ENCODE results near the gene FMN1.

The FMN1 gene

GRCh38 chr15:32736701-32737061 is 457.8 kb downstream of the FMN1 start:
- H4K20me1 ChIP-seq = no peaks in the 10 kb centered on the region
- no peaks in the 10 kb centered on the region for H3K36me3 ChIP-seq
- no peak for TF ChIP-seq Cebpa-rat (IDR thresholded peaks at IDR 0.05)
- H3K4me3 ChIP-seq = no peak overlapping the region
- peaks cover 8 to 22% (median 19%) of the 10 kb centered on the region in 11 experiments; a peak in 18 of 22 replicates for H3K9me3 ChIP-seq (replicated peaks in 1 of 11)
- no peak overlapping the region for H3K9ac ChIP-seq
- no peaks in the 10 kb centered on the region for H3K4me1 ChIP-seq
- no peaks in the 10 kb centered on the region for H3K27me3 ChIP-seq
- no peak overlapping the region for H3K27ac ChIP-seq
- H3K4me2 ChIP-seq = no peak overlapping the region

GRCh38 chr15:32735989-32736700 is 458.4 kb downstream of the FMN1 start:
- no peak overlapping the region for H3K4me2 ChIP-seq
- H3K27me3 ChIP-seq = no peaks in the 10 kb centered on the region
- TF ChIP-seq Cebpa-rat (IDR thresholded peaks at IDR 0.05) = no peak
- H3K4me1 ChIP-seq = no peaks in the 10 kb centered on the region
- H3K4me3 ChIP-seq = no peak overlapping the region
- H3K9me3 ChIP-seq (replicated peaks in 1 of 11) = peaks cover 5 to 17% (median 14%) of the 10 kb centered on the region in 11 experiments; a peak in 17 of 22 replicates
- H4K20me1 ChIP-seq = no peaks in the 10 kb centered on the region
- H3K27ac ChIP-seq = no peak overlapping the region
- no peaks in the 10 kb centered on the region for H3K36me3 ChIP-seq
- H3K9ac ChIP-seq = no peak overlapping the region

- no peaks in the 10 kb centered on the region for H3K27me3 ChIP-seq
- H3K4me1 ChIP-seq = no peaks in the 10 kb centered on the region
- H3K27ac ChIP-seq = no peak overlapping the region
- H3K4me2 ChIP-seq = no peak overlapping the region
- H3K9ac ChIP-seq = no peak overlapping the region
- no peak for TF ChIP-seq Cebpa-rat (IDR thresholded peaks at IDR 0.05)
- H3K4me3 ChIP-seq = no peak overlapping the region
- H4K20me1 ChIP-seq = no peaks in the 10 kb centered on the region
- no peaks in the 10 kb centered on the region for H3K36me3 ChIP-seq
- H3K9me3 ChIP-seq (replicated peaks in 1 of 11) = peaks cover 0 to 6% (median 4%) of the 10 kb centered on the region in 11 experiments; a peak in 10 of 22 replicates
Observed at GRCh38 chr15:32733281-32733680, 461.2 kb downstream of the FMN1 start.

GRCh38 chr15:32732574-32733157 is 461.8 kb downstream of the FMN1 start:
- Histone ChIP-seq H3K36me3 (no peaks in the 10 kb centered on the region), H3K4me3 (no peak overlapping the region), H3K9ac (no peak overlapping the region), H3K4me2 (no peak overlapping the region), H3K27ac (no peak overlapping the region), H3K9me3 (replicated peaks in 1 of 11) (peaks cover 0 to 12% (median 9%) of the 10 kb centered on the region in 11 experiments; a peak in 10 of 22 replicates), H3K4me1 (no peaks in the 10 kb centered on the region), H3K27me3 (no peaks in the 10 kb centered on the region), H4K20me1 (no peaks in the 10 kb centered on the region)
- TF ChIP-seq Cebpa-rat (IDR thresholded peaks at IDR 0.05) = no peak

GRCh38 chr15:32730677-32731654 is 463.5 kb downstream of the FMN1 start:
- Histone ChIP-seq H4K20me1 (no peaks in the 10 kb centered on the region), H3K4me3 (no peak overlapping the region), H3K4me2 (no peak overlapping the region), H3K9ac (no peak overlapping the region), H3K9me3 (replicated peaks in 1 of 11) (peaks cover 4 to 17% (median 10%) of the 10 kb centered on the region in 11 experiments; a peak in 11 of 22 replicates), H3K4me1 (no peaks in the 10 kb centered on the region), H3K27ac (no peak overlapping the region), H3K27me3 (no peaks in the 10 kb centered on the region), H3K36me3 (no peaks in the 10 kb centered on the region)
- no peak for TF ChIP-seq Cebpa-rat (IDR thresholded peaks at IDR 0.05)

GRCh38 chr15:32729700-32730395 is 464.7 kb downstream of the FMN1 start:
- Histone ChIP-seq H3K4me1 (no peaks in the 10 kb centered on the region), H3K27ac (no peak overlapping the region), H3K27me3 (no peaks in the 10 kb centered on the region), H3K4me2 (no peak overlapping the region), H3K9ac (no peak overlapping the region), H3K9me3 (replicated peaks in 1 of 11) (peaks cover 5 to 19% (median 10%) of the 10 kb centered on the region in 11 experiments; a peak in 11 of 22 replicates), H4K20me1 (no peaks in the 10 kb centered on the region), H3K4me3 (no peak overlapping the region), H3K36me3 (no peaks in the 10 kb centered on the region)
- TF ChIP-seq Cebpa-rat (IDR thresholded peaks at IDR 0.05) = no peak

- H3K9me3 ChIP-seq (replicated peaks in 1 of 11) = peaks cover 4 to 13% (median 7%) of the 10 kb centered on the region in 11 experiments; a peak in 11 of 22 replicates
- H4K20me1 ChIP-seq = peaks cover 0 to 20% (median 12%) of the 10 kb centered on the region in 11 experiments; a peak in 16 of 22 replicates
- no peaks in the 10 kb centered on the region for H3K36me3 ChIP-seq
- TF ChIP-seq Cebpa-rat (IDR thresholded peaks at IDR 0.05) = no peak
- H3K9ac ChIP-seq = no peak overlapping the region
- H3K27ac ChIP-seq = no peak overlapping the region
- H3K27me3 ChIP-seq = peaks cover 42 to 54% (median 45%) of the 10 kb centered on the region in 11 experiments
- H3K4me1 ChIP-seq = peaks cover 9 to 11% (median 10%) of the 10 kb centered on the region in 10 experiments; a peak in 19 of 20 replicates
- no peak overlapping the region for H3K4me3 ChIP-seq
- no peak overlapping the region for H3K4me2 ChIP-seq
Observed at GRCh38 chr15:32723171-32723948, 471.2 kb downstream of the FMN1 start.

GRCh38 chr15:32722136-32722535 is 472.4 kb downstream of the FMN1 start:
- no peak for TF ChIP-seq Cebpa-rat (IDR thresholded peaks at IDR 0.05)
- Histone ChIP-seq H3K27me3 (peaks cover 54 to 66% (median 57%) of the 10 kb centered on the region in 11 experiments), H3K9me3 (replicated peaks in 1 of 11) (peaks cover 0 to 7% (median 0%) of the 10 kb centered on the region in 11 experiments; a peak in 3 of 22 replicates), H3K9ac (no peak overlapping the region), H4K20me1 (peaks cover 0 to 30% (median 21%) of the 10 kb centered on the region in 11 experiments; a peak in 18 of 22 replicates), H3K4me3 (no peak overlapping the region), H3K4me2 (no peak overlapping the region), H3K4me1 (peaks cover 20 to 23% (median 21%) of the 10 kb centered on the region in 10 experiments), H3K27ac (no peak overlapping the region), H3K36me3 (no peaks in the 10 kb centered on the region)

Data from BLaER1 treated with 17β-estradiol and CSF1 and Interleukin-3, amounts not matched to agents 10 nM and 100 nM (cell line).